Neural cell (in vitro differentiated cells): ENCODE measurements around the gene LMO2. TPM values are rescaled to one million over a fixed set of nuclear protein-coding genes. Genes with fewer than 3 reads are reported as not detected.

Experiments used
- H2AFZ ChIP-seq: fragments of 200-600, 300-800 bp; sonication (generic), shearing (Covaris generic); 2 replicates; pipeline ENCODE4 v1.6.0; 2014; ENCODE audit warnings: low read depth, mild to moderate bottlenecking, antibody characterized with exemption, low read length, moderate library complexity
- H3F3A ChIP-seq: fragments of 200-600 bp; shearing (Covaris generic); 2 replicates; pipeline ENCODE4 v1.6.1; 2016; ENCODE audit warnings: mild to moderate bottlenecking, moderate library complexity, mixed read lengths, antibody characterized with exemption, low read length; ENCODE audit not compliant: insufficient read depth, poor library complexity, severe bottlenecking
- H3K27ac ChIP-seq: fragments of 200-600, 300-800 bp; sonication (generic), shearing (Covaris generic); 2 replicates; pipeline ENCODE4 v1.5.1; 2014; ENCODE audit warnings: mild to moderate bottlenecking, low read length, moderate library complexity
- H3K27me3 ChIP-seq: fragments of 300-800, 200-600 bp; sonication (generic), shearing (Covaris generic); 2 replicates; pipeline ENCODE4 v1.6.0; 2014; ENCODE audit warnings: mild to moderate bottlenecking, low read depth, low read length, moderate library complexity; ENCODE audit not compliant: insufficient read depth
- H3K36me3 ChIP-seq: fragments of 300-800, 200-600 bp; sonication (generic), shearing (Covaris generic); 2 replicates; pipeline ENCODE4 v1.5.1; 2014; ENCODE audit warnings: mild to moderate bottlenecking, antibody characterized with exemption, low read length, moderate library complexity; ENCODE audit not compliant: insufficient read depth
- H3K4me2 ChIP-seq: fragments of 300-800, 200-600 bp; sonication (generic), shearing (Covaris generic); 2 replicates; pipeline ENCODE4 v1.6.0; 2014; ENCODE audit warnings: mild to moderate bottlenecking, low read length
- H3K4me3 ChIP-seq: fragments of 300-800, 200-600 bp; sonication (generic), shearing (Covaris generic); 2 replicates; pipeline ENCODE4 v1.5.1; 2014; ENCODE audit warnings: mild to moderate bottlenecking, low read length, moderate library complexity
- H3K79me2 ChIP-seq: fragments of 200-600 bp; shearing (Covaris generic); replicated peaks from 2 replicates; pipeline ENCODE4 v1.6.0; 2014; ENCODE audit warnings: mild to moderate bottlenecking, low read length, moderate library complexity; ENCODE audit not compliant: insufficient read depth
- H3K9ac ChIP-seq: fragments of 300-800, 200-600 bp; sonication (generic), shearing (Covaris generic); 2 replicates; pipeline ENCODE4 v1.6.1; 2016; ENCODE audit warnings: mild to moderate bottlenecking, low read length, mixed read lengths
- H3K9me2 ChIP-seq: fragments of 200-600 bp; shearing (Covaris generic); 2 replicates; pipeline ENCODE4 v1.6.1; 2016; ENCODE audit warnings: mild to moderate bottlenecking, low read length, mixed read lengths; ENCODE audit not compliant: insufficient read depth
- H3K9me3 ChIP-seq: fragments of 200-600, 300-800 bp; sonication (generic), shearing (Covaris generic); 2 replicates; pipeline ENCODE4 v1.6.1; 2016; ENCODE audit warnings: mild to moderate bottlenecking, mixed run types, low read length, moderate library complexity, mixed read lengths
- H4K20me1 ChIP-seq: fragments of 200-600 bp; shearing (Covaris generic); 2 replicates; pipeline ENCODE4 v1.6.1; 2016; ENCODE audit warnings: mild to moderate bottlenecking, mixed run types; ENCODE audit not compliant: insufficient read depth
- CTCF ChIP-seq: fragments of 450-650 bp; IDR thresholded peaks from 2 replicates; pipeline ENCODE4 v1.5.1; 2014; ENCODE audit warnings: antibody characterized with exemption, mild to moderate bottlenecking, moderate library complexity; ENCODE audit not compliant: poor library complexity, severe bottlenecking
- EP300 ChIP-seq: fragments of 450-650 bp; conservative IDR thresholded peaks from 2 replicates; pipeline ENCODE4 v1.6.1; 2014; ENCODE audit warnings: antibody characterized with exemption, mild to moderate bottlenecking, moderate library complexity; ENCODE audit not compliant: poor library complexity, severe bottlenecking
- EZH2 ChIP-seq: fragments of 200-600, 300-800 bp; shearing (Covaris generic), sonication (generic); IDR thresholded peaks from 2 replicates; pipeline ENCODE4 v1.6.1; 2014; ENCODE audit warnings: antibody characterized with exemption, low read length, borderline replicate concordance, mild to moderate bottlenecking; ENCODE audit not compliant: insufficient read depth, poor library complexity, severe bottlenecking
- MXI1 ChIP-seq: fragments of 450-650 bp; conservative IDR thresholded peaks from 2 replicates; pipeline ENCODE4 v1.6.1; 2014; ENCODE audit warnings: antibody characterized with exemption, mild to moderate bottlenecking; ENCODE audit not compliant: poor library complexity, severe bottlenecking
- POLR2AphosphoS5 ChIP-seq: IDR thresholded peaks from 2 replicates; pipeline ENCODE4 v1.6.1; 2012
- RAD21 ChIP-seq: fragments of 450-650 bp; conservative IDR thresholded peaks from 2 replicates; pipeline ENCODE4 v1.6.1; 2014; ENCODE audit warnings: antibody characterized with exemption, mild to moderate bottlenecking, moderate library complexity
- REST ChIP-seq: IDR thresholded peaks from 2 replicates; pipeline ENCODE4 v1.6.1; 2012; ENCODE audit warnings: borderline replicate concordance
- SMC3 ChIP-seq: fragments of 450-650 bp; conservative IDR thresholded peaks from 2 replicates; pipeline ENCODE4 v1.6.1; 2014; ENCODE audit warnings: antibody characterized with exemption, mild to moderate bottlenecking, moderate library complexity; ENCODE audit not compliant: poor library complexity
- TAF1 ChIP-seq: IDR thresholded peaks from 2 replicates; pipeline ENCODE4 v1.6.1; 2012; ENCODE audit warnings: low read depth
- polyA plus RNA-seq: library from polyadenylated mRNA; depleted of rRNA; stranded (reverse); fragments of >200 nt; gene quantifications from 2 replicates; pipeline ENCODE4 v1.2.3, GENCODE V29; 2014

The LMO2 gene
- polyA plus RNA-seq, 1 donor from 2014 or later, result 33.2 TPM

- H3K27ac ChIP-seq, result no peak overlapping the region
- no peaks in the 10 kb centered on the region for H3K36me3 ChIP-seq
- no peaks in the 10 kb centered on the region for H3K9me2 ChIP-seq
- H3K4me3 ChIP-seq, result no peak overlapping the region
- no peaks in the 10 kb centered on the region for H3F3A ChIP-seq
- no peaks in the 10 kb centered on the region for H3K27me3 ChIP-seq
- H3K9ac ChIP-seq, result no peak overlapping the region
- H2AFZ ChIP-seq, result no peak overlapping the region
- H3K79me2 ChIP-seq, result no peaks in the 10 kb centered on the region
- H3K9me3 ChIP-seq, result no peaks in the 10 kb centered on the region
- no peaks in the 10 kb centered on the region for H4K20me1 ChIP-seq
- H3K4me2 ChIP-seq, result no peak overlapping the region
- TF ChIP-seq REST, result no peak
- TF ChIP-seq MXI1, result no peak
Observed at GRCh38 chr11:33889821-33890378, 2.0 kb downstream of the LMO2 start.

- Histone ChIP-seq H3K79me2 (no peaks in the 10 kb centered on the region), H3F3A (no peaks in the 10 kb centered on the region), H4K20me1 (no peaks in the 10 kb centered on the region), H3K4me2 (no peak overlapping the region), H2AFZ (no peak overlapping the region), H3K9me2 (no peaks in the 10 kb centered on the region), H3K9me3 (no peaks in the 10 kb centered on the region), H3K4me3 (no peak overlapping the region), H3K27ac (no peak overlapping the region), H3K27me3 (no peaks in the 10 kb centered on the region), H3K36me3 (no peaks in the 10 kb centered on the region), H3K9ac (no peak overlapping the region)
- TF ChIP-seq RAD21 (no peak), POLR2AphosphoS5 (no peak), MXI1 (no peak), TAF1 (no peak), REST (no peak), CTCF (no peak), SMC3 (no peak), EP300 (no peak), EZH2 (no peak)
Observed at GRCh38 chr11:33889296-33889695, 2.6 kb downstream of the LMO2 start.
